Measurements from ENCODE around the gene KCNJ5.

DNA sequence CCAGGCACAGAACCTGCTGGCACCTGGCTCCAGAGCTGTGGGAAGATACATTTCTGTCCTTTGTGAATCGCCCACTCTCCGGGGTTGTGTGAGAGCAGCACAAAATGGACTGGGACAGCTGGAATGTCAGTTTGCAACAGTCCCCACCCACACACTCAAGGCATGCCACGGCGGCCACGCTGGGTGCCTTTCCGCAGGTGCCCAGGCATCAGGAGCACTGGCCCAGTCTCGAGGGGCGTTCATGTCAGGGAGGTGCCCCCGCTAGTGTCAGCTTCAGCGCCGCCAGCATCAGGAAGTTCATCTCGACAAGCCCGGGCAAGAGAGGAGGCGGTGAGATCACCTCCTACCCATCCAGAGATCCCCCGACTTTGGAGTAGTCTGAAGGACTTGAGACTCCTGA, 49.4 kb downstream of the KCNJ5 start:
- TF ChIP-seq CTCF (IDR thresholded peaks at IDR 0.05) = no peak
- no peak for TF ChIP-seq POLR2A (IDR thresholded peaks at IDR 0.05)
